ENCODE results near the gene P3H1. TPM values are rescaled to one million over a fixed set of nuclear protein-coding genes. Genes with fewer than 3 reads are reported as not detected.

Gene P3H1
- total RNA-seq, 1 experiment from 2014 or later: 75.6 TPM

DNA sequence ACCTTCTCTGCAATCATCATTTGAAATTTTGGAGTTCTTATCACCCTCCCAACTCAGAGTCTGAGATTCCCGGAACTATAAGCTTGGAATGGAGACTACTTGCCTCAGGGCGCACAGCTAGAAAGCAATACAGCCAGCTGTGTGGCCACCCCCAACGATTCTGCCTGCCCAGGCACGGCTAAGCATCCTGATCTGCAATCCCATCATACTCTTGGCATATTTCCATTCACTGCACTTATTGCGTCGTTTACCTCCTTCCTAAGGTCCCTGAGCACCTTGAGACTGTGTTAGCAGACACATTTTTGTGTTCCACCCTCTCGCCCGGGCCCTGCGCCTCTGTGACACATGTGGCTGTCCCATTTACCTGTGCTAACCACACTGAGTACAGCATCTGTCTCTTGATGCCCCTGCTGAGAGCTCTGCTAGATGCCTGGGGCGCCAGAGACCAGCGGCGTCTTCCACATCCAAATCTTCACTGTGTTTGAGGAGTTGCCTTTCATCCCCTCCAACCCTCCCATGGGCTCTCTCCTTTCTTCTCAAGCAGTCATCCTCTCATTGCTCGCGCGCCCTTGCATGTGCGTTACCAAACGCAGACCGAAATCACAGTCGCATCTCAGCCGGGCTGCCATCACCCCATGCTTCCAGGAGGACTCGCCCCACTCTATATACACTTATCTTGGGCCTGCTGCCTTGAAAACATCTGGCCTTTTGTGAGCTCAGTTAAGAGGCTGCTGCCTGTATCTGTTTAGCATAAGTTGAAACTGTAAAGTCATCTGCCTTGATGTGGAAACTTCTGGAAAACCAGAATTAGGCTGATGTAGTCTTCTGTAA is 23.3 kb downstream of the P3H1 start:
- DNase-seq (ENCODE audit: low read depth): no peak

DNA sequence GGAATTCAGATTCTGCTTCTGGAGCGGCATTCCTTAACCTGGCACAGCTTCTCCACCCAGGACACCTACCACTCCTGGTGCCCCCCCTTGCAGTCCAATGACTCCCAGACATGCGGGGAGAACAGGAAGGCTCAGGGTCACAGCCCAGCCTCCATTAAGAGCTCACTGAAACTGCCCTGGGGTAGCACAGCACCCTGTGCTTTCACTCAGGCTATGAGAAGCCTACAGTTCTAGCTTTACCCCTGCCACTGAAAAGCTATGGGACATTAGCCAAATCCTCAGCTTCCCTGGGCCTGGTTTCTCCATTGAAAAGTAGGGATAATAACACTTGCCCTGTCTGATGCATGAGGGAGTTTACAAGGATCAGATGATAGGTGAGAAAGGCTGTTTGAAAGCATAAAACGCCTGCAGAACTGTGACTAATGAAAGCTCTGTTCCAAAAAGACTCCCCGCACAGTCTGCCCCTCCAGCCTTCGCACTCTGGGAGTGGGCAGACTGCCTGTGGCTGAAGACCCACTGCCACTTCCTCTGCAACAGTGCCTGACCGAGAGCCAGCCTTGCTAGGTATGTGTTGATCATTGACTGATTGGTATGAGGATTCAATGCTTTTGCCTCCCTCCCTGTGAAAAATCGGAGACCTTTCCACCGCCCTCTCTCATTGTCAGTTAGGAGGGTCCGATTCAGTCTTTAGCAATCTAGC is 24.1 kb downstream of the P3H1 start:
- no peak for DNase-seq (ENCODE audit: low read depth)

DNA sequence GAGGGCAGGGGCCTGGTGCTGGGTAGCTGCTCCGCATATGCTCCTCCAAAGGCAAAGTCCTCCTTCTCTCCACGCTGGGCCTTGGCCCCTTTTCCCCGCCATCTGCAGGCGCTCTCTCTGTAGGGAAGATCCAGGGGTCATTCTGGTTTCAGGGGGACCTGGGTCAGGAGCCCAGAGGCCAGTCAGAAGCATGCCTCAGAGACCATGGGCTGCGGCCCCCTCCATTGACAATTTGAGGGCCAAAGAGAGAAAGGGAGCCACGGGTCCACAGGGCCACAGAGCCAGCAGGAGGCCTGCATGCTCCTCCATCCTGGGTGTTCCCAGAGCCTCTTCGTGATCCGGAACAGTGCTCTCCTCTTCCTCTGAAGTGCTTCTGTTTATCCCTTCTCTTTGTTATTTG is 24.7 kb downstream of the P3H1 start:
- DNase-seq (ENCODE audit: low read depth): no peak

DNA sequence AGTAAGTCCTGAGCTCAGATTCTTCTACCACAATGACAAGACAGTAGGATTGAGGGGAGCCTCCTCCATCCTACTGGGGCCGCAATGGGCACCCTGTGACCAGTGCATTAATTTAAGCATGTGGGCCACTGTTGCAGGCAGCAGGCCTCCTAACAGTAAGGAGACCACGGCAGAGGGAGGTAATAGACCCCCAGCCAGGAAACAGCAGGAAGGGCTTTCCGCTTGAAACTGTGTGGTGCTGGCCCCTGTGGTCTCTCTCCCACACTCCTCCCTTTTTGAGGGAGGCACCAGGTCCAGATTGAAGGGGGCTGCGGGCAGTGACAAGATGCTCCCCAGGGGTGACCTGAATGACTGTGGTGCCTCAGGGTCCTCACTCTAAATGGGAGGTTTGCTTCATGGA is 25.1 kb downstream of the P3H1 start:
- no peak for DNase-seq (ENCODE audit: low read depth)

DNA sequence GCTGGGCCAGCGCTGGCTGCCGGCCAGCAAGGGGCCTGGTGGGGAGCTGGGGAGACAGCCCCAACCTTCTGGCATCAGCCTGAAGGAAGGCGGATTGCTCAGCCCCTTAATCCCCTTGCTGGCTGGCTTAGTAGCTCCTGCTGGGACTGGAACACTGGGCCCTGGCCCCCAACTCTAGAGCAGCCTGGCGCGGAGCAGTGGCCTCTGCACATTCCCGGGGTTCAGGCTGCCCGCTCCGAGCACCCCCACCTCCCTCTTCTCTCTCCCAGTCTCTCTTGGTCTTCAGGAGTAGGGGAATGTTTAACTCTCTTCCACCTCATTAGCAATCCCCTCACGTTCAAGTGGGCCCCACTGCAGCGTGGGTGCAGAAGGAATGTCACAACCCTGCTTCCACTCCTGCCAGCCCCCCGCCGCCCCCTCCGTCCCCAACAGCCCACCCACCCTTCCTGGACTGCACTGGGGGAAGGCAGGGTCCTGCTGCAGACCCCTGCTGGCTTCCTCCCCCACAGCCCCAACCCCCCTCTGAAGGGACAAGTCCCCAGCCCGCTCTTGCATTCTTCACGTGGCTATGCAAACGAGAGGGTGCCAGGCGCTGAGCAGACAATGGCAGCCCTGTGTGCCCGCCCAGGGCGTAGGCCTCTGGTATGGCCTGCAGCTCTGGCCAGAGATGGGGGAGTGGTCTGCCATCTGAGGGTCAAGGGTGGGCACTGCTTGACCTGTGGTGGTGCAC is 25.8 kb downstream of the P3H1 start:
- no peak for DNase-seq (ENCODE audit: low read depth)

DNA sequence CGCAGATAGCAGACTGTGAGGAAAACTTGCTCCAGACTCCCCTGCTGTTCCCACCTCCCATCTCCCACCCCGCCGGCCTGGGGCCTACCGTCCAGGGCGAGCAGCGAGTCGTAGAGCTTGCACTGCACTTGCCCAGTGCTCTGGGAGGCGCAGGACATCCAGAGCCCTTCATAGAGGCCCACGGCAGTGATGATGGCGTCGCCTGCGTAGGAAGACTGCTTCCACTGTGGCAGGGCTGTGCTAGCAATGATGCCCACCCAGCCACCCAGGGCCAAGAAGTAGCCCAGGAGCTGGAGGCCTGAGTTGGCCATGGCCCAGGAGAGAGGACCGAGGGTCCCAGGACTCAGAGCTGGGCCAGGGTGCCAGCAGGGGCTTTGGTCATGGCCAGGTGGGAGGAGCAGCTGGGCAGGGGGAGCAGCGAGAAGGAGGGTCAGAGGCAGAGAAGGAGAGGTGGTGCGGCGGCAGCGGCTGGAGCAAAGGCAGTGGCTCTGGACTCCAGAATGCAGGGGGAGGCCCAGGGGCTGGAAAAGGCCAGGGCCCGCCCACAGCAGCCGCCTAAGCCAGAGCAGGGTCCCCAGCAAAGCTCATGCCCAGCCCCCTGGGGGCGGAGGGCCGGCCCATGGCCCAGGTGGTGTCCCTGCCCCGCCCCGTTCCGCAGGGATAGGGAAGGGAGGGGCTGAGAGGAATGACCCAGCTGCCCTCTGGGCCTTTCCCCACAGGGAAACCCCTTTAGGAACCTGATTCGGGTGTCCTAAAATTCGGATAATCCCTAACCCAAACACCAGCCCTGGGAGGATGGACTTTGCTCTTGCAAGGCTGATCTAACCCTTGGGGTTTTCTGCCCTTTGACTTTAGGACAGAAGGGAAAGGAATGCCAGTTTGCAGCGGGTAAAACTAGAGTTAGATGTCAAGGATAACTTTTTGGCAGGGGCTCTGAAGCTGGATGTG is 26.8 kb downstream of the P3H1 start, which contains the start of gene CLDN19:
CLDN19 (minus strand) TSS at position 484 of the 948 bp plus-strand sequence; CDS start at position 311, 173 bp downstream.
- DNase-seq (ENCODE audit: low read depth): no peak

DNA sequence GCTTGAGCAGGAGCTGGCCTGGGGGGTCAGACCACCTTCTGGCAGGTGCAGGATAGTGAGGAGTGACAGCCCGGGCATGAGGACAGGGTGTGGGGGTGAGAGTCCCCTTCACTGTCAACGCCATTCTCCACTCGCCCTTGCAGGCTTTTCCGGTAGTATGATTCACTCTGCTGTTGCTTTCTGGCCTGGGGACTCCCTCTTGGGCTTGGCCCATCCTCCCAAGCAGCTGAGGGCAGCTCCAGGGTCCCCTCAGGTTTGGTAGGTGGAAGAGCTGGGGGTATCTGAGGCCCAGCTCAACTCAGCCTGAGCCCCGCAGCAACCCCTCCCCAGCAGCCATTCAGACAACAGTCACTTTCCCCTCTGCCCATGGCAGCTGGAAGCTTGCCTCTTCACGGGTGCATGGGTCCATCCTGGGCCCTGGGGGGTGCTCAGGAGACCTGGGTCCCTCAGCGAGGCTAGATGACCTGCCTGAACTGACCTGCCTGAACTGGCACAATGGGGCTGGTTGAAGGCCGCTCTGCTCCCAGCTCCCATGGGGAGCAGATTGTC is 28.1 kb downstream of the P3H1 start:
- DNase-seq (ENCODE audit: low read depth): no peak

DNA sequence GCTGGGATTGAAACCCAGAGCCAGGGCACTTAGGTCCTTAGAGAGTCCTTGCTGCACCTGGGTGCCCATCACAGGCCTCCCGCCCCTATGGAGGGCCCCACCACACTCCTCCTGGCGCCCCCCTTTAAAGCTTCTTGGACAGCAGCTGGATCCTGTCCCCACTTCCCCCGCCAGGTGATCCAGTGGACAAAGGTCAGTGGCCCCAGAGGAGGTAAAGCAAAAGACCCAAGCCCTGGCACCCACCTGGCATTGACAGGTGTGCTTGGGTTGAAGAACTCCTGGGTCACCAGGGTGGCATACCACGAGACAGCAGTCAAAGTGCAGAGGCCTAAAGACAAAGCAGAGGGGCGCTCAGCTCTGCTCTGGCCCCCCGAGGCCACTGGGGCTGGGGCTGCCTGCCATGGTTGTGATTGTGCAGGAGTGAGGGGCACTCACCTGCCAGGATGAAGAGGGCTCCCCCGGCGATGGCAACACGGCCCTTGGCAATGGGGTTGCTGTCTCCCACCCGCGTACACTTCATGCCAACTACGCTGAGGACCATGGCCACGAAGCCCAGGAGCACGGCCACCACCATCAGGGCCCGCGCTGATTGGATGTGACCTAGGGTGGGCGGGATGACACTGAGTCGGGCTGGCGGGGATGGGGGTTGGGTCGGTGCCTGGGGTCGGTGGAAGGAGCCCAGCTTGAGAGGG is 28.7 kb downstream of the P3H1 start:
- DNase-seq (ENCODE audit: low read depth): no peak

DNA sequence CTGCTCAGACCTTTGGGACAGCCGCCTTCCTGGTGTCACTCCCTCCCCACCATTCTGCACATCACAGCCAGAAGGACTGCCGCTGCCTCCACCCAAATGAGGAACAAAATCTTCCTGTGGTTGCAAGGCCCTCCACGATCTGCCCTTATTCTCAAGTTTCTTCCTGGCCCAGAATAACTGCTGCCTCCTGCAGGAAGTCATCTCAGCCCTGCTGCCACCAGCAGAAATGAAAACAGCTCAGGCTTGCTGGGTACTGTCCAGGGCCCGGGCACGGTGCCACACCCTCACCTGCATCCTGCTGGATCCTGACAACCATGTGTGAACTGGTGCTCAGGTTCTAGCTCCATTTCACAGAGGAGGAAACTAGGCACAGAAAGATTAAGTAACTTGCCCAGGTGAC is 29.6 kb downstream of the P3H1 start:
- no peak for DNase-seq (ENCODE audit: low read depth)

DNA sequence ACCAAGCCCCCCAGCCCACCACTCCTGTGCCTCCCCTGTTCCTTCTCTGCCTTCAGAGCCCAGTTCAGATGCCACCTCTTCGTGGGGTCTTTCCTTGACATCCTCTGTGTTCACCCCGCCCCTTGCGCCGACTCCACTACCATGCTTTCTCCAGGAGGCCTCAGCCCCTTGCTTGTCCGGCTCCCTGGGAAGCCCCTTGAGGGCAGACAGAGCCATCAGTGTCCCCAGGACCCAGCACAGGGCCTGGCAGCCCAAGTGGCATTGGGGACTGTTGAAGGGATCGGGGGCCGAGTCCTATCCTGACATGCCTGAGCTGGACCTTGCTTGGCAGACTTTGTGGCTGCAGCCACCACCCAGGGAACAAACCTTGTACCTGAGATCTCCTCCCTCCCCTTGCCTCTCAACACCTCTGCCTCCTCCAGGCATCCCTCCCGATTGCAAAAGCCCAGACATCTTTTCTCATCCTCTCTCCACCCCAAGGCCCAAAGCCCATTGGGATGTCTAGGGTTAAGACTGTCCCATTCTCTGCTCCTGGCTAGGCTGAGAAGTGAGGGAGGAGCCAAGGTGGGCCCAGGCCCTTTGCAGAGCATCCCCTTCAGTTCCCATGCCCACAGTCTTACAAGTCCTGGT is 30.1 kb downstream of the P3H1 start:
- DNase-seq (ENCODE audit: low read depth): no peak

DNA sequence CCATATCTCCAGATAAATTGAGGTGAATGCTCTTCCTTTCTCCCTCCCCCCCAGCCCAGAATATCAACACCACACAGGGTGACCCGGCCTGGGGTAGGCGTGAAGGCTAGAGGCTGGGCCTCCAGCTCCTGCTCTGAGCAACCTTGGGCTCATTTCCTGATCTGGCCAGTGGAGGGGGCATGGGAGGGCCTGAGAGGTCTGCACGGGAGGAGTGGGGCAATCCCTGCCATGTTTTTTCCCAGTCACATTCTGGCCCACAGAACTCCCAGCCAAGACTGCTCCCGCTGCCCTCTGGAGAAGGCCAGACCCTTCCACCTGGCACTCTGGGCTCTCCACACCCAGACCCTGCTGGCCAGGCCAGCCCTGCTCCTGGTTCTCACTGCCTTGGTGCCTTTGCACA is 30.7 kb downstream of the P3H1 start:
- DNase-seq (ENCODE audit: low read depth): peak; percentile 43

DNA sequence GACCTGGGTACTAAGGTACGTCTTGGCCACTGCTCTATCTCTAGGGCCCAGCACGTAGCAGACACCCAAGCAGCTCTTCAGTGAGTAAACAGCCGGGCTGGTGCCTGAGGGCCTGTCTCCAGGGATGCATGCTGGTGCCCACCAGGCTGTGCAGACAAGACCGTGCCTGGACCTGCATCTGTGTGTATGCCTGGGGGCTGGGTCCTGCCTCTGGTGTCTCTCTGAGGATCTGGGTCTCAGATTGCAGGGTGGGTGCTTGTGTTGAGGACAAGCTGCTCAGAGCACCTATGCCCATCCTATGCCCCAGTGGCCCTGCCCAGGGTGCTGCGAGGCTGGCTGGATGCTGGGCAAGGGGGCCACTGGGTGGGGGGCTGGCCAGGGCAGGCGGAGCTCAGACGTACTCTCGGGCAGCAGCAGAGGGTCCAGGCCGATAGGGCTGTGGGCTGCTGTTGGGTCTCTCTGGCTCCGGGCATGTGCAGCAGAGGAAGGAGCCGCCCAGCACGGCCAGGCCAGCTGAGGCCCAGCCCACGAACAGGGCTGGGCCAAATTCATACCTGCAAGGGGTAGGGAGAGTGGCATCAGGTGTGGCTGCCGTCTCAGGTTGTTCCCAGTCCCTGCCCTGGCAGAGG is 31.2 kb downstream of the P3H1 start:
- no peak for DNase-seq (ENCODE audit: low read depth)

DNA sequence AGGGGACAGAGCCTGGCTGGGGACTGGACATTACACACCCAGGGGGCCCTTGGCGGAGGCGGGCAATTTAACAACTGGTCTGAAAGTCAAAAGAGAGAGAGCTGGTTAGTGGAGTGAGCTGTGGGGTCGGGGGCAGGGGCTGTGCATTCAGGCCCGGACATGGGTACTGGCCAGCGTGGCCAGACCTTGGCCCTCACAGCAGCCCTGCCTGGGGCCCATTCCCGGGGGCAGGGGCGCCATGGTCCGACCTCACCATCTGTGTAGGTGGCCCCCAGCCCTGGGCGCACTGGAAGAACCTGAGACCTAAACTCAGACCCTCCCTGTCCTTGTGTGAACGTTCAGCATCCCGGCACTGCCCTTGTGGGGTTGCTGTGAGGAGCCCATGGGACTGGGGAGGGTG is 31.8 kb downstream of the P3H1 start:
- no peak for DNase-seq (ENCODE audit: low read depth)

DNA sequence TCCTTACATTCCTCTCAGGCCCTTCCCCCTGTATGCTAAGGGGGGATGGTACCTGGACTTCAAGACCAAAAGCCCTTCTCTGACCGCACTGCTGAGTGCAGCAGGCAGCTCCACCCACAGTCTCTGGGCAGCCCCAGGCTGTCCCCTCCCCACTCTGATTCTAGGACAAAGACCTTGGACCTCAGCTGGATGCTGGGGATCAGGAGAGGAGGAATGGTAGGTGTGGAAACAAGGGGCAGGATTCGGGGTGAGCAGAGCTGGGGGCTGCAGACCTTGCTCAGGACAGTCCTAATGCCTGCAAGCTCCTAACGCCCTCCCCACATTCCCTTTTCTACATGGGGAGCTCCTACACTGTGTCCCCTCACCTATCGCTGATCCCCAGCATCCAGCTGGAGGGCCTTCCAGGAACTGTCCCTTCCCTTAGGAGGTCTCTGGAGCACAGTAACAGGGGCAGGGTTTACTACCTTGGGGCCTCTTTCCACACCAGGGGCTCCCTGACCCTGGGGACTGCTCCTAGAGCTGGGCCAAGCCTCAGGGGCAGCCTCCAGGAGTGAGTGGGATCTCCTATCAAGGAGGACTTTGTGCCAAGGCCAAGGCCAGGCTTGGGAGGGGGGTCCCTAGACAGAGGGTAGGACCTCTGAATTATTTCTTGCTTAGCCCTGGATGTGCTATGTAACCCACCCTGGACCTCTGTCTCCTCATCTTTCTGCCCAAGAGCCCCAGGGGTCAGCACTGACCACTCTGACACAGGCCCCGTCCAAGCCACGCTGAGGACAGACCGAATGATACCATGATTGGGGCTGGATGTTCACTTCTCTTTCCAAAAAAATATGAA is 32.4 kb downstream of the P3H1 start:
- DNase-seq (ENCODE audit: low read depth): no peak

DNA sequence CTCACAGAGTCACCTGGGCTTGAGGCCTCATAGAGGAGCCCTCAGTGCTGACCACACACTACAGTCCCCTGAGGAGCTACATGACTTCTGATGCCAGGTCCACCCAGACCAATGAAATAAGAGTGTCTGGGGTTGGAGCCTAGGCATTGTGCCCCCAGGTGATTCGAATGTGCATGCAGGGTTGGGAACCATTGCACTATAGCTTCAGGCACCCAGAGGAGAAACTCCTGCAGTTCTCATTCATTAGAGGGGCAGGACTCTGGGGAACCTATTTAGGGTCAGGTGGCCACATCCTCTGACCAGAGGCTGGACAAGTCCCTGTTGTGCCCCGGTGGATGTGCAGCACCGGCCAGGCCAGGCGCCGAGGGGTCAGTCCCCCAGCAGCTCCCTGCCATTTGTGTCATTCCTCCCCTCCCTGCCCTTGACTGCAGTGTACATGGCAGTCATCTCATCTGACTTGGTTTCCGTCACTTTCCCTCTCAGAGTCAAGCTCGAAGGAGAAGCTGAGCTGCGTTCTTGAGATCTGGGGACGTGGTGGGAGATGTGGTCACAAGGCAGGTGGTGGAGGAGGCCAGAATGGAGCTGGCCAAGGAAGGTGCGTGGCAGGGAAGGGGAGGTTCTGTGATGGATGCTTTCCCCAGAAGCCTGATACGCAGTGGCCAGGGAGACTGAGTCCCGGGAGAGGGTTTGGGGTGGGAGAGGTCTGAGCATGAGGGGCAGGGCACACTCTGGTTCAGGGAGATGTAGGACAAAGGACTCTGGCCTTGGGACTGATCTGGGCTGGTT is 33.2 kb downstream of the P3H1 start:
- no peak for DNase-seq (ENCODE audit: low read depth)

DNA sequence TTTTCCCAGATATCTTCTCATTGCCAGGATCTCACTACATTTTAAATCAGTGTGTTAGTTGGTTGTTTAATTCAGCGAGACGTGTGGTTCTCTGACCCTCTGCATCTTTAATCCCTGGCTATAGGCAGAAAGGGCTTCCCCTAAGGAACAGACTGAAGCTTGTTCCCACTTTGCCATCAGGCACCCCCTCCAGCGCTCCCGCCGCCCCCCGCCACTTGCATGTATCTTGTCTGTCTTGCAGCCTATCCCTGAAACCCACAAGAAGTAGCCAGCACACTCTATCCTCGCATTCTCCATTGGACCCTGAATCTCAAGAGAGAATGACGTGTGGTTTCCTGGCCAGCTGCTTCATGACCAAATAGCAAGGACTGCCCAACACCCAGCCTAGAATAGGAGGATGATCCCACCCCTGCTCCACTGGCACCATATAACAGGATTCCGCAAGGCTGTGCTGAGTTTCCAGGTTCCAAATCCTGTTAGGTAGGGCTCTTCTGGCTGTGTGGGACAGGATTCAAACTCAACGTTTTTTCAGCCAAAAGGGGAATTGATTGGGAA is 34.6 kb downstream of the P3H1 start:
- no peak for DNase-seq (ENCODE audit: low read depth)

DNA sequence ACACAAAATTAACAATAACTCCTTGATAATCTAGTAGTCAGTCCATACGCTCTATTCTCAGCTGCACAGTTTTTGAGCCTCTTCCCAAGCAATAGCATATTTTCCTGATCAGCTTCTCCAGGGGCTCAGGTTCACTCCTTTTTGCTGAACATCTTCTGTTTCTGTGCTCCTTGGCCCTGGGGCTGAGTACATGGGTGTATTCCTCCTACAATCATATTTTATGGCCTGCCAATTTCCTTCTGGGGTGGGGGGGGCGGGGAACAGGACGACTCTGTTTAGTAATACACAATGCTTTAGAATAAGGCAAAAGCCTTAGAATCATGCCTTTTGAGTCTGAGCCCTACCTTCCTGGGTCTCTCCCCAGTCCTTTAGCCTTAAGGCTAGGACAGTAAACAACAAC is 35.2 kb downstream of the P3H1 start:
- no peak for DNase-seq (ENCODE audit: low read depth)

Measured in Daoy (cell line).